Stimulated activated naive CD8-positive, alpha-beta T cell treated with anti-CD3 and anti-CD28 coated beads, Interleukin-15, Interleukin-2, amounts not matched to agents 100 U/mL and 50 U/mL, for 24 hours (primary cell): Measurements from ENCODE around the gene ZNF668.
"Not testable (repeated sequence)": the region's sequence is repeated elsewhere in the genome, so short reads cannot be mapped to it uniquely, and the experiment has no call there.

Experiments used
- ATAC-seq: fragments of 150-1000 bp; cut with Tn5 transposase; one replicate; pipeline ENCODE4 v1.10.0; 2021
- DNase-seq: peaks from one replicate; pipeline ENCODE4 v3.0.0; 2021

Gene ZNF668

GRCh38 chr16:31055613-31056012, 18.4 kb downstream of the ZNF668 start:
- ATAC-seq (no peak), DNase-seq (no peak)

DNA sequence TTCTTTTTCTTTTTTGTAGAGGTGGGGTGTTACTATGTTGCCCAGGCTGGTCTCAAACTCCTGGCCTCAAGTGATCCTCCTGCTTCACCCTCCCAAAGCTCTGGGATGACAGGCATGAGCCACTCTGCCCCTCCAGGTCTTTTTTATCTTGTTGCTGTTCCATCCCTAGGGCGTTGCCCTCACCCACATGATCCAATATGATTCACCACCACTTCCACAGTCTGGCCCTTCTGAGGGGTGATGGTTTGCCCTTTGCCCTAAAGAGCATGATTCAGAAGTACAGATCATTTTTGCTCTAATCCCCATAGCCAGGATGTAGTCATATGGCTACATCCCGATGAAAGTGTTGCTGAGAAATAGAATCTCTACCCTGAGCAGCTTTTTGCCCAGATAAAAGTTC, 21.9 kb downstream of the ZNF668 start:
- DNase-seq, result peak; percentile 24
- ATAC-seq, result peak; percentile 95

GRCh38 chr16:31050280-31051030, 23.6 kb downstream of the ZNF668 start:
- ATAC-seq, result no peak
- DNase-seq, result no peak

DNA sequence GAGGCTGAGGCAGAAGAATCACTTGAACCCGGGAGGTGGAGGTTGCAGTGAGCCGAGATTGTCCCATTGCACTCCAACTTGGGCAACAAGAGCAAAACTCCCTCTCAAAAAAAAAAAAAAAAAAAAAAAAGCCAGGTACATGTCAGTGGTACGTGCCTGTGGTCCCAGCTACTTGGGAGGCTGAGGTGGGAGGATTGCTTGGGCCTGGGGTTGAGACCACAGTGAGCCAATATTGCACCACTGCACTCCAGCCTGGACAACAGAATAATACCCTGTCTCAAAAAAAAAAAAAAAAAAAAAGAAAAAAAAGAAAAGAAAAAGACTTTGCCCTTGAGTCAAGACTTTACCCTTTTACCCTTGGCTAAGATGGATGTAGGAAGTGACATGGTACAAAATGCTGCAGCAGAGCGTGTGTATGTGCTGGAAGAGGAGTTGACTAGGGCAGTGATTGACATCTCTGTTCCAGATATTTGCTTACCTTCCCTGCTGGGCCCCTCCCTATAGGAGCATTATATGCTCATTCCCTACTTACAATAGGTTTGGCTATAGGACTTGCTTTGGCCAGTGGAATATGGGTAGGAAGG, 30.1 kb downstream of the ZNF668 start:
- no peak for DNase-seq
- ATAC-seq, result no peak

GRCh38 chr16:31043352-31043751, 30.7 kb downstream of the ZNF668 start:
- DNase-seq (no peak), ATAC-seq (no peak)

GRCh38 chr16:31042866-31043265, 31.2 kb downstream of the ZNF668 start:
- DNase-seq (no peak), ATAC-seq (no peak)

DNA sequence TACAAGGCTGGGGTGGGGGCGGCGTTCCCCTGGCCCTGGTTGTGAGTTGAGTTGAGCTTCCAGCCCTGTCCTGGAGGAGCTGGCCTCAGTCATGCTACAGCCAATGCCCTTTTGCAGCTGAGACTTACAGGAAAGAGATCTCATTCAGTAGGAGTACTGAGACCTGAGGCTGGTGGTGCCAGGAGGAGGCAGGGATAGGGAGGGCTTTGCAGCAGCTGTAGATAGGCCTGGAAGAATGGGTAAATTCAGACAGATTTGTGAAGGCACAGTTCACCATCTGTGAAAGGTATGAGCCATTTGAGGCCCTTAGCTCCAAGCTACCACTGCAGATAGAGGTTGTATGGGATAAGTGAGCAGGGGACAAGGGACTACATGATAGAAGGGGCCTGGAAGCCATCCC, 35.0 kb downstream of the ZNF668 start:
- no peak for DNase-seq
- no peak for ATAC-seq

GRCh38 chr16:31036691-31037090, 37.3 kb downstream of the ZNF668 start:
- ATAC-seq, result no peak
- no peak for DNase-seq

DNA sequence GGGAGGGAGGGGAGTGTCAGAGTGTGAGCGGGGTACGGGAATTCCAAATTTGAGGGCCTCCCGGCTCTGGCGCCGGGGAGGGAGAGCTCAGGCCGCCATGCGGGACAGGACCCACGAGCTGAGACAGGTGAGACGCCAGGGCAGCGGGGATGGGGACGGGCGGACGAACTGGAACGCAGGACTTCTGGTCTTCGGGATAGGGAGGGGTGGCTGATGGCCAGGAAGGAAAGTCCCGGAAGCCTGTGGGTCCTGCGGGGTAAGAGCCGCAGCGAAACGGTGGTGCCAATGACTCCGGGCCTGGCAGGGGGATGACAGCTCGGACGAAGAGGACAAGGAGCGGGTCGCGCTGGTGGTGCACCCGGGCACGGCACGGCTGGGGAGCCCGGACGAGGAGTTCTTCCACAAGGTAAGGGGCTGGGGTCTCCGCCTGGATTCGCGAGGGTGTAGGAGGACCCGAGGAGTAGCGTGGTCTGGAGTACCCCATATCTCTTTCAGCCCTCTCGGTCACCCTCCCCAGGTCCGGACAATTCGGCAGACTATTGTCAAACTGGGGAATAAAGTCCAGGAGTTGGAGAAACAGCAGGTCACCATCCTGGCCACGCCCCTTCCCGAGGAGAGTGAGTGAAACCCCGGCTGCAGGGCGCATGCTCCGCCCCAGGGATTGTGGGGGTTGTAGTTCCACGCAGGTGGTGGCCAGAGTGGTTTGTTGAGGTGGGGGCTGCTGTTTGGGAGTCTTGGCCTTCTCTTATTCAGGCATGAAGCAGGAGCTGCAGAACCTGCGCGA, 40.1 kb downstream of the ZNF668 start:
- peak; percentile 55 for ATAC-seq
- peak; percentile 94 for DNase-seq

DNA sequence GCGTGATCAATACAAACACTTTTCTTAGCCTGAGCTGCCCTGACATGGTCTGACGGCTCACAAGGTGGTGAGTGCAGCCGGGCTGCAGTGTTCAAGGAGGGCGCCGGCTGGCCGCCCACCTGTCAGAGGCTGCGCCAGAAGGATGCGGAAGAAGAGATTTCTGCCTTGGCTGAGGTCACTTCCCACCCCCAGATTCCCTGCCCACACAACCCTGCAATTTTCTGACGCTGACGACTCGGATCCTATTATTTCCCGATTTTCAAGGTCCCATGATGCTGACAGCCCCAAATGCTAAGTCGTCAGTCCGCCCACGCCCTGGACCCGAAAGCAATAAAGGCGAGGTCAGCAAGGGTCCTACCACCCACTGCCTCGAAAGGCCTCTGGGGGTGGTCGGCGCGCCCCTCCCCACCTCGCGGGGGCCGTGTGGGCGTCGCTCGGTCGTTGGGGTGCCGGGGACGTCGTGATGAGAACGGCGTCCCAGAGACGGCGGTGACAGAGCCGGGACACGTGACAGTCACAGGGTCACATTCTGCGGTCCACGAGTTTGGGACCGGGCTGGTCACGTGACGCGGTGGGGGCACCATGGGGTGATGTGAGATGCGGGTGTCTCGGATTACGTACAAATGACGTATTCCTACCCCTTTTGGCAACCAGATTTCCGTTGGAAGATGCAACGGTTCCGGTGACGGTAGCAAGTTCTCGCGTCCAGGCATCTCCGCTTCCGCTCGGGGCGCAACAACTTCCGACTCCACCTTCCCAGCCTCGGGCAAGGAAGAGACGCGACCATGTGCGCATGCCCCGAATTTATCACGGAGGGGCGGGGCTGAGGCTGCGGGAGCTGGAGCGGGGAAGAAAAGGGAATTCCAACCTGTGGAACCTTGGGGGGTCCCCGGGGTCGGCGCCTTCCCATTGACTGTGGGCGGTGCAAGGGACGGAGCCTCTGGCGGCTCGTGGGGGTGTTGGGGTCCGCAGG, 41.0 kb downstream of the ZNF668 start, which contains the start of gene STX4:
TSS of gene STX4 (plus strand) at position 823 of the 973 bp plus-strand sequence. CDS start 248 bp downstream, outside the sequence.
- ATAC-seq (peak; percentile 86), DNase-seq (peak; percentile 99)

DNA sequence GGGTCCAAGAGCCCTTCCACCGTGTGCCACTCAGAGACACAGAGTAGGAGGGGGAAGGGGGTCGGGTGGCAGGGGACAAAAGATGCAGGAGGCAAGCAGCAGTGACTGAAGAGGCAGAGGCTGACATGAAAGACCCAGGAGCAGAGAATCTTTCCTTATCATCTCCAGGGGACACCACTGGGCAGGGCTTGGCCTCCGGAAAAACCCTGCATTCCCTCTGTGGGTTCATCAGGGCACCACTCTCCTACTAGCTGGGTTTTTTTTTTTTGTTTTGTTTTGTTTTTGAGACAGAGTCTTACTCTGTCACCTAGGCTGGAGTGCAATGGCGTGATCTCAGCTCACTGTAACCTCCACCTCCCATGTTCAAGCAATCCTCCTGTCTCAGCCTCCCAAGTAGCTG, 42.8 kb downstream of the ZNF668 start:
- no peak for ATAC-seq
- no peak for DNase-seq

DNA sequence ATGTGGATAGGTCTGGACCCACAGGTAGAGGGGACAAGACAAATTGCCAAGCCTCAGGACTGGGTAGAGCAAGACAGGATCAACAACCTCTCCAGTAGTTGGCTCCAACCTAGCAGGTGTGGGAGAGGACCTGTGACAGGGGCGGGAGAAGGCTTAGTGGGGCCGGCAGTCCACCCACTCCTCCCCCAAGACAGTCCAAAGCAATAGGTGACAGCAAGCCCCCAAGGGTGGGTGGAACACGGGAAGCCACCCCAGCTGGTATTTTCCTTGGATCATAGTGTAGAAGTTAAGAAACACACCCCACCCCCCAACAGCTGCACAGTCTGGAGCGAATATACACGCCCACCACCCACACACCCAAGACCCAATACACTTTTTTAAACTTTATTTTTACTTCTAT, 44.8 kb downstream of the ZNF668 start:
- no peak for ATAC-seq
- no peak for DNase-seq

- DNase-seq (no peak), ATAC-seq (no peak)
Measured at GRCh38 chr16:31025339-31025738, 48.7 kb downstream of the ZNF668 start.

DNA sequence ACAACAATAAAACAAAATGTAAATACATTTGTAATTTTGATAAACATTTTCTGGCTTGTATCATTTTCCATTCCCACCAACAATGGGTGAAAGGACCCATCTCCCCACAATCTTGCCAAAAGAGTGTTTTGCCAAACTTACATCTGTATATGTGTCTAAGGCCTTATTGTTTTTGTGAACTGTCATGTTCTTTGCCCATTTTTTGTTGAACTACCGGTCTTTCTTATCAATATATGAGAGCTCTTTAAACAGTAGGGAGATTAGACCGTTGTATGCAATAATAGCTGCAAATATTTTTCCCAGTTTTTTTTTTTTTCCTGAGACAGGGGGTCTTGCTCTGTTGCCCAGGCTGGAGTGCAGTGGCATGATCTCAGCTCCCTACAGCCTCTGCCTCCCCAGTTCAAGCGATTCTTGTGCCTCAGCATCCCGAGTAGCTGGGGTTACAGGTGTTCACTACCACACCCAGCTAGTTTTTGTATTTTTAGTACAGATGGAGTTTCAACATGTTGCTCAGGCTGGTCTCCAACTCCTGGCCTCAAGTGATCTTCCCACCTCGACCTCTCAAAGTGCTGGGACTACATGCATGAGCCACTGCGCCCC, 50.3 kb downstream of the ZNF668 start:
- ATAC-seq, result no peak
- no peak for DNase-seq

DNA sequence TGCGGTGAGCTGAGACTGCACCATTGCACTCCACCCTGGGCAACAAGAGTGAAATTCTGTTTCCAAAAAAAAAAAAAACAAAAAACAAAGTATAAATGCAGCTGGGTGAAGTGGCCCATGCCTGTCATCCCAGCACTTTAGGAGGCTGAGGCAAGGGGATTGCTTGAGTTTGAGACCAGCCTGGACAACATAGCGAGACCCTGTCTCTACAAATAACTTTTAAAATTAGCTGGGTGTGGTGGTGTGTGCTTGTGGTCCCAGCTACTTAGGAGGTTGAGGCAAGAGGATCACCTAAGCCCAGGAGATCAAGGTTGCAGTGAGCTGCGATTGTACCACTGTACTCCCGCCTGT, 50.8 kb downstream of the ZNF668 start:
- ATAC-seq (no peak), DNase-seq (no peak)

DNA sequence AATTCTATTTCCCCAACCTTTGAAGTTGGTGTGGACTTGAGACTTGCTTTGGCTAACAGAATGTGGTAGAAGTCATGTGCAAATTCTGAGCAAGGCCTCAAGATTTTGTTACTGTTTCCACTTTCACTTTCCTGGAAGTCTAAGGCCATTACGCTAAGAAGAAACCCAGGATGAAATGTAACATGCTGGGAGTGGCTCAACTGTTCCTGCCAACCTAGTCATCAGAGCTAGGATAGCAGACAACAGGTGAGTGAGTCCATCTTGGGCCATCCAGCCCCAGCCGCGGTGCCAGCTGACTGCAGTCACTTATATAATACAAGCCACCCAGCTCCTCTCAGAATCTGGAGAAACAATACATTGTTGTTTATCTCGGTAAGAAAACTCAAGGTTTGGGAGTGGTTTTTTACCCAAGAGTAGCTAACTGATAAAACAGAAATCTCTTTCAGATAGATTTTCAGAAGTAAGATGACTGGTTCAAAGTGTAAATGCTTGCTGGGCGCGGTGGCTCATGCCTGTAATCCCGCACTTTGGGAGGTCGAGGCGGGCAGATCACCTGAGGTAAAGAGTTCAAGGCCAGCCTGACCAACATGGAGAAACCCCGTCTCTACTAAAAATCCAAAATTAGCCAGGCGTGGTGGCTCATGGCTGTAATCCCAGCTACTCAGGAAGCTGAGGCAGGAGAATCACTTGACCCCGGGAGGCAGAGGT, 51.3 kb downstream of the ZNF668 start:
- DNase-seq (no peak), ATAC-seq (no peak)

DNA sequence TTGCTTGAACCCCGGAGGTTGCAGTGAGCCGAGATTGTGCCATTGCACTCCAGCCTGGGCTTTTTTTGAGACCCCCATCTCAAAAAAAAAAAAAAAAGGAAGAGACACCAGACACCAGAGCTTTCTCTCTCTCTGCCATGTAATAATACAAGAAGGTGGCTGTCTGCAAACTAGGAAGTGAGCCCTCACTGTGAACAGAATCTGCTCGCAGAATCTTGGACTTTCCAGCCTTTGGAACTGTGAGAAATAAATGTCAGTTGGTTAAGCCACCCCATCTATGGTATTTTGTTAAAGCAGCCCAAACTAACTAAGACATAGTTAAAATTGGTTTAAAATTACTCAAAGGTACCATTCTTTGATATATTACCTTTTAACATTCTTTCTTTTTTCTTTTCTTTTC, 53.5 kb downstream of the ZNF668 start:
- ATAC-seq, result no peak

DNA sequence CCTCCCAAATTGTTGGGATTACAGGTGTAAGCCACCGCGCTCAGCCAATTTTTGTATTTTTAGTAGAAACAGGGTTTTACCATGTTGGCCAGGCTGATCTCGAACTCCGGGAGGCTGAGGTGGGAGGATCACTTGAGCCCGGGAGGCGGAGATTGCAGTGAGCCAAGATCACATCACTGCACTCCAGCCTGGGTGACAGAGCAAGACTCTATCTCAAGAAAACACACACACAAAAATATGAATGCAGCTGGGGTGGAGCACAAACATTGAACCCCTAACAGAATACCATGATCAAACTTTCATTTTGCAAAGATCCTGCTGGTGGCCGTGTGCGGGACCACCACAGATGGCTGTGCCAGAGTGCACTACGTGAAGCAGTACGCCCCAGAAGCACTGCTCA, 56.3 kb downstream of the ZNF668 start:
- not testable (repeated sequence) for ATAC-seq, DNase-seq

More for the DNA sequence above, 53.5 kb downstream of the ZNF668 start:
- DNase-seq, result no peak

- DNase-seq (no peak), ATAC-seq (no peak)
Measured at GRCh38 chr16:31016018-31016417, 58.0 kb downstream of the ZNF668 start.

GRCh38 chr16:31013292-31013691, 60.7 kb downstream of the ZNF668 start:
- not testable (repeated sequence) for ATAC-seq

GRCh38 chr16:31011815-31012214, 62.2 kb downstream of the ZNF668 start:
- ATAC-seq, DNase-seq: not testable (repeated sequence)

More at GRCh38 chr16:31013292-31013691, 60.7 kb downstream of the ZNF668 start:
- not testable (repeated sequence) for DNase-seq
